Stomach (tissue), 4 donors: ENCODE results near the gene SCYGR1.

Experiments used
- EP300 ChIP-seq: sonication (generic); formaldehyde crosslinking; IDR thresholded peaks from one replicate; pipeline ENCODE4 v1.6.1; 2017; ENCODE audit warnings: antibody characterized with exemption
- TF ChIP-seq, protein P1 (sequence below), 7 experiments: fragments of 450-650 bp in 4 of 7; fragments of 200-600 bp in 3 of 7; sonication (generic) in 3 of 7; IDR thresholded peaks; one replicate each; pipeline ENCODE4 v1.5.1; 2016 to 2019; ENCODE audit warnings: antibody characterized with exemption in 7 of 7, control low read depth in 2 of 7, mild to moderate bottlenecking in 1 of 7

- TF ChIP-seq, protein P1, sequence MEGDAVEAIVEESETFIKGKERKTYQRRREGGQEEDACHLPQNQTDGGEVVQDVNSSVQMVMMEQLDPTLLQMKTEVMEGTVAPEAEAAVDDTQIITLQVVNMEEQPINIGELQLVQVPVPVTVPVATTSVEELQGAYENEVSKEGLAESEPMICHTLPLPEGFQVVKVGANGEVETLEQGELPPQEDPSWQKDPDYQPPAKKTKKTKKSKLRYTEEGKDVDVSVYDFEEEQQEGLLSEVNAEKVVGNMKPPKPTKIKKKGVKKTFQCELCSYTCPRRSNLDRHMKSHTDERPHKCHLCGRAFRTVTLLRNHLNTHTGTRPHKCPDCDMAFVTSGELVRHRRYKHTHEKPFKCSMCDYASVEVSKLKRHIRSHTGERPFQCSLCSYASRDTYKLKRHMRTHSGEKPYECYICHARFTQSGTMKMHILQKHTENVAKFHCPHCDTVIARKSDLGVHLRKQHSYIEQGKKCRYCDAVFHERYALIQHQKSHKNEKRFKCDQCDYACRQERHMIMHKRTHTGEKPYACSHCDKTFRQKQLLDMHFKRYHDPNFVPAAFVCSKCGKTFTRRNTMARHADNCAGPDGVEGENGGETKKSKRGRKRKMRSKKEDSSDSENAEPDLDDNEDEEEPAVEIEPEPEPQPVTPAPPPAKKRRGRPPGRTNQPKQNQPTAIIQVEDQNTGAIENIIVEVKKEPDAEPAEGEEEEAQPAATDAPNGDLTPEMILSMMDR (IDR thresholded peaks at IDR 0.05), result no peak
- no peak for TF ChIP-seq EP300
These were observed 8.7 kb downstream of the SCYGR1 start, which contains the start of gene TM4SF20 for GRCh38 chr2:227379095-227379494.
